ENCODE results near the gene PDE8B. TPM values are rescaled to one million over a fixed set of nuclear protein-coding genes. Genes with fewer than 3 reads are reported as not detected.

The PDE8B gene
- total and polyA plus RNA-seq, 8 donors = 2.9 to 11.9 (median 6.9) TPM

DNA sequence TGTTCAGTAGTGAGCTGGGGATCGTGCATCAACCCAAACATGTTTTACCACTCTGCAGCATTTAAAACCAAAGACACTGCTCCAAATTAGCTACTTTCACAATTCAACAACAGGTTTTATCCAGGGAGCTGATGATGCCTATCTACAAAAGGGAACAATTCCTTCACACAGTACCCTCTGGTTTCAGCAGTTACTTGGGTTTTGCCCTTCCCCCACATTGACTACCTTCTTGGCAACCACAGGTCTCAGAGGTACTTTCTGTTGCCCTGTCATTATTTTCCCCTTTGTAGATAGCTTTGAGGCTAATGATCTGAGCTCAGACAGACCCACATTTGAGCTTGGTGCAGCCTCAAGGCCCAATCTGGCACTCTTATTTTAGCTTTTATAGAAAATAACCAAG lies 185.5 kb downstream of the PDE8B start:
- no peaks in the 10 kb centered on the region for H3K9me3 ChIP-seq
- H3K27ac ChIP-seq = no peak overlapping the region
- DNase-seq (no peak), FAIRE-seq (no peak), ATAC-seq (no peak)
- H3K36me3 ChIP-seq = no peaks in the 10 kb centered on the region
- WGBS, 2 donors = 84 to 90% methylated on average over 1 of the region's 1 CpG
- no peaks in the 10 kb centered on the region for H3K27me3 ChIP-seq
- H3K4me1 ChIP-seq = no peaks in the 10 kb centered on the region
- H3K4me3 ChIP-seq = no peak overlapping the region
- TF ChIP-seq, protein P1, sequence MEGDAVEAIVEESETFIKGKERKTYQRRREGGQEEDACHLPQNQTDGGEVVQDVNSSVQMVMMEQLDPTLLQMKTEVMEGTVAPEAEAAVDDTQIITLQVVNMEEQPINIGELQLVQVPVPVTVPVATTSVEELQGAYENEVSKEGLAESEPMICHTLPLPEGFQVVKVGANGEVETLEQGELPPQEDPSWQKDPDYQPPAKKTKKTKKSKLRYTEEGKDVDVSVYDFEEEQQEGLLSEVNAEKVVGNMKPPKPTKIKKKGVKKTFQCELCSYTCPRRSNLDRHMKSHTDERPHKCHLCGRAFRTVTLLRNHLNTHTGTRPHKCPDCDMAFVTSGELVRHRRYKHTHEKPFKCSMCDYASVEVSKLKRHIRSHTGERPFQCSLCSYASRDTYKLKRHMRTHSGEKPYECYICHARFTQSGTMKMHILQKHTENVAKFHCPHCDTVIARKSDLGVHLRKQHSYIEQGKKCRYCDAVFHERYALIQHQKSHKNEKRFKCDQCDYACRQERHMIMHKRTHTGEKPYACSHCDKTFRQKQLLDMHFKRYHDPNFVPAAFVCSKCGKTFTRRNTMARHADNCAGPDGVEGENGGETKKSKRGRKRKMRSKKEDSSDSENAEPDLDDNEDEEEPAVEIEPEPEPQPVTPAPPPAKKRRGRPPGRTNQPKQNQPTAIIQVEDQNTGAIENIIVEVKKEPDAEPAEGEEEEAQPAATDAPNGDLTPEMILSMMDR (IDR thresholded peaks at IDR 0.05) = no peak
- intact Hi-C loops (cut with DNase I) = no loop called here

DNA sequence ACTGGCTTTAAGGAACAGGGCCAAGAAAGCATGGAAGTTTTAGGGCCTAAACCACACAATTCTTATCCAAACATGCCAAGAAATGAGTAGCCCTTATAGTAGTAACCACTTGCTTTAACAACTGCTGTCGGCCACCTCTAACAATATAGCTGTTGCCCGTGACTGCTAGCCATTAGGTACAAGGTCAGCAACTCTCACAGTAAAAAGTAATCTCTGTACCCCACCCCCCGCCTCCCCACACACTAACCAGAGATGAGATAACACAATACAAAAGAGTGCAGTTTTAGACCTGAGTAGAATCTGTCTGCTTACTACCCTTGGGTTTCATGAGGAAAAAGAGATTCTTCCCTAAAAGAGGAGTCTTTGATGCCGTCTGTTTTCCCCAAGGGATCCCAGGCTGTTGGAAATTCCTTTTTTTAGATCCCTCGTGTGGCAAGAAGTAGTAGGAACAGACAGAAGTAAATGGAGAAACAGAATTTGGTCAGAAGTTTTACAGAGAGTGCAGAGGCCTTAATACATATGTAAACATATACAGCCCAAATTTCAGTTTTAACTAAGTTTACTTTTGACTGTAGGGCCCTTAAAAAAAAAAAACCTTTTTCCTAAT lies 187.3 kb downstream of the PDE8B start:
- no peak overlapping the region for H3K4me3 ChIP-seq
- no peak for ATAC-seq
- no peak for DNase-seq
- no peaks in the 10 kb centered on the region for H3K36me3 ChIP-seq
- intact Hi-C loops (cut with DNase I) = no loop called here
- no peak for FAIRE-seq
- 69 to 74% methylated on average over 5 of the region's 5 CpGs for WGBS, 2 donors
- H3K27me3 ChIP-seq = no peaks in the 10 kb centered on the region
- no peaks in the 10 kb centered on the region for H3K4me1 ChIP-seq
- TF ChIP-seq, protein P1 (IDR thresholded peaks at IDR 0.05) = no peak
- H3K9me3 ChIP-seq = no peaks in the 10 kb centered on the region
- H3K27ac ChIP-seq = no peak overlapping the region

DNA sequence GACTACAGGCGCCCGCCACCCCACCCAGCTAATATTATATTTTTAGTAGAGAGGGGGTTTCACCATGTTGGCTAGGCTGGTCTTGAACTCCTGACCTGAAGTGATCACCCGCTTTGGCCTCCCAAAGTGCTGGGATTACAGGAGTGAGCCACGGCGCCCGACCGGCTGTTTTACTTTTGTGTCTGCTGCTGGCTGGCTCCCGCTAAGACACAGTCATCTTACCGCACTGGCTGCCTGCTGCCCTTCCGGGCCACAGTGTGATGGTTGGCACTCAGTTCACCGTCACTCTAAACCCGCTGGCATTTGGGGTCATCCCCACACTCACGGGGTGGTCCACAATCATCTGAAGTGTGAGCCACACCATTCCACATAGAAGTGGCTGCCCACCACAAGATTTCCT lies 188.0 kb downstream of the PDE8B start:
- no peaks in the 10 kb centered on the region for H3K36me3 ChIP-seq
- DNase-seq (no peak), ATAC-seq (no peak), FAIRE-seq (no peak)
- TF ChIP-seq, protein P1 (IDR thresholded peaks at IDR 0.05) = no peak
- H3K9me3 ChIP-seq = no peaks in the 10 kb centered on the region
- H3K4me3 ChIP-seq = no peak overlapping the region
- 93 to 97% methylated on average over 13 of the region's 13 CpGs for WGBS, 2 donors
- intact Hi-C loops (cut with DNase I) = no loop called here
- no peaks in the 10 kb centered on the region for H3K27me3 ChIP-seq
- no peaks in the 10 kb centered on the region for H3K4me1 ChIP-seq
- H3K27ac ChIP-seq = no peak overlapping the region

DNA sequence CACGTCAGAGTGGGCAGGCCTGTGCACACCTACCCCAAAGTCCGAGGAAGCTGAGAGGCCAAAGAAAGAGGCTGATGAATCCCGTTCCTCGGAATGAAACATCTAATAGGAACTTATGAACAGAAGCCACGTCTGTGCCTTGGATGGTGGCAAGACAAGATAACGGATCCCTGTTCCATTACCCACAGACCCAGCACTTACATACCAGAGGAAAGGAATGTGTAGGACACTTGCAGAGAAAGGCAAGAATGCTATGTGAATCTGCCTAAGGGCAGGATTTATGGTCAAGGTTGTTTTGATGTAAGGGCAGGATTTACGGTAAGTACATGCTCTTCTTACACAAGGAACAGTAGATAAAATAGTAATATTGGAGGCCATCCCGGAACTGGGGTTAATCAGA lies 188.4 kb downstream of the PDE8B start:
- DNase-seq (no peak), FAIRE-seq (no peak), ATAC-seq (no peak)
- no peak overlapping the region for H3K27ac ChIP-seq
- no peaks in the 10 kb centered on the region for H3K27me3 ChIP-seq
- intact Hi-C loops (cut with DNase I) = no loop called here
- H3K4me1 ChIP-seq = no peaks in the 10 kb centered on the region
- 85 to 89% methylated on average over 8 of the region's 8 CpGs for WGBS, 2 donors
- H3K36me3 ChIP-seq = no peaks in the 10 kb centered on the region
- H3K9me3 ChIP-seq = no peaks in the 10 kb centered on the region
- no peak overlapping the region for H3K4me3 ChIP-seq
- TF ChIP-seq, protein P1 (IDR thresholded peaks at IDR 0.05) = no peak

DNA sequence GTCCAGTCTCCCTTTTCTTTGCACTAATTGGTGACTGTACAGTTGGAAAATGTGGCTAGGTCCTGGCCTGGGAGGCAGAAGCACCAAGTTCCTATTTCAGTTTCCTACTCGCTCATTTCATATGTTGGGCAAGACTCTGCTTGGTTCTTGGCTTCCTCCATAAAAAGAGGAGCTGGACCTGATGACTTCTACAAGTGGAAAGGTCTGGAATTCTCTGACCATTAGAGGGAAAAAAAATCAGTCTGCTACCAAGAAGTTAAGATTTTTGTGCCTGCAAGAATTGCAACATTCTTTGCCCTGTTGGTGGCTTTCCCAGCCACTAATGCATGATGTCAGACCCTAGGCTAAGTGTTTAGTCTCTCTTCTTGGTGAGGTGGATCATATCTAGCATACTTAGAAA lies 190.2 kb downstream of the PDE8B start:
- no peaks in the 10 kb centered on the region for H3K36me3 ChIP-seq
- WGBS, 2 donors = 92 to 96% methylated on average over 1 of the region's 1 CpG
- TF ChIP-seq, protein P1 (IDR thresholded peaks at IDR 0.05) = no peak
- ATAC-seq = peak in 1 of 4 donors; percentile 38
- DNase-seq = no peak
- no peak overlapping the region for H3K27ac ChIP-seq
- H3K27me3 ChIP-seq = no peaks in the 10 kb centered on the region
- no peak overlapping the region for H3K4me3 ChIP-seq
- intact Hi-C loops (cut with DNase I) = no loop called here
- H3K9me3 ChIP-seq = no peaks in the 10 kb centered on the region
- no peaks in the 10 kb centered on the region for H3K4me1 ChIP-seq
- no peak for FAIRE-seq

Data from pancreas (tissue), 10 donors.